HG03103 (cell line): ENCODE data around the gene C1orf94.
"Not testable (repeated sequence)": the region's sequence is repeated elsewhere in the genome, so short reads cannot be mapped to it uniquely, and the experiment has no call there.

Source experiments
- ATAC-seq: cut with Tn5 transposase; IDR thresholded peaks from one replicate; pipeline ENCODE4 v1.9.1; 2021; ENCODE audit warnings: low read depth; ENCODE audit not compliant: unreplicated experiment

Gene C1orf94

GRCh38 chr1:34164771-34165391, 11.8 kb upstream of the C1orf94 start, which contains the start of gene CSMD2:
Gene CSMD2 (minus strand): TSS chr1:34165230. CDS start chr1:34165097, 133 bp downstream.
- no peak for ATAC-seq

GRCh38 chr1:34165422-34165921, 11.2 kb upstream of the C1orf94 start:
- ATAC-seq, result no peak

- no peak for ATAC-seq
Measured at GRCh38 chr1:34166191-34166624, 10.5 kb upstream of the C1orf94 start.

- no peak for ATAC-seq
Measured at GRCh38 chr1:34166625-34167361, 9.9 kb upstream of the C1orf94 start.

GRCh38 chr1:34167389-34167788, 9.3 kb upstream of the C1orf94 start:
- ATAC-seq, result no peak

- ATAC-seq, result no peak
Measured at GRCh38 chr1:34175744-34176143, 963 bp upstream of the C1orf94 start.

GRCh38 chr1:34178072-34178471, 1.4 kb downstream of the C1orf94 start:
- ATAC-seq, result no peak

GRCh38 chr1:34183381-34183780, 6.7 kb downstream of the C1orf94 start:
- ATAC-seq, result not testable (repeated sequence)

- no peak for ATAC-seq
Measured at GRCh38 chr1:34186741-34187494, 10.2 kb downstream of the C1orf94 start.

GRCh38 chr1:34188418-34188817, 11.7 kb downstream of the C1orf94 start:
- ATAC-seq, result no peak

- ATAC-seq, result no peak
Measured at GRCh38 chr1:34188985-34189384, 12.3 kb downstream of the C1orf94 start.

- no peak for ATAC-seq
Measured at GRCh38 chr1:34190692-34191091, 14.0 kb downstream of the C1orf94 start.

- ATAC-seq, result no peak
Measured at GRCh38 chr1:34192621-34193020, 15.9 kb downstream of the C1orf94 start.

GRCh38 chr1:34199927-34200326, 23.2 kb downstream of the C1orf94 start:
- no peak for ATAC-seq

- no peak for ATAC-seq
Measured at GRCh38 chr1:34212673-34213072, 36.0 kb downstream of the C1orf94 start.

- no peak for ATAC-seq
Measured at GRCh38 chr1:34213956-34214355, 37.2 kb downstream of the C1orf94 start.

GRCh38 chr1:34231441-34231840, 54.7 kb downstream of the C1orf94 start:
- ATAC-seq, result no peak

GRCh38 chr1:34235594-34235993, 58.9 kb downstream of the C1orf94 start:
- ATAC-seq, result no peak

GRCh38 chr1:34236089-34236488, 59.4 kb downstream of the C1orf94 start:
- ATAC-seq, result no peak

- no peak for ATAC-seq
Measured at GRCh38 chr1:34237151-34237815, 60.6 kb downstream of the C1orf94 start.

GRCh38 chr1:34245967-34246366, 69.3 kb downstream of the C1orf94 start:
- ATAC-seq, result no peak
